ENCODE measurements around the gene MEAK7. TPM values are rescaled to one million over a fixed set of nuclear protein-coding genes. Genes with fewer than 3 reads are reported as not detected.

MEAK7 gene
- total RNA-seq, 1 experiment from 2014 or later: 30.9 TPM

- Mint-ChIP-seq H3K4me3 (ENCODE audit: unreplicated experiment) (peak overlapping the region; percentile 64), H3K36me3 (ENCODE audit: insufficient read depth, unreplicated experiment) (peaks cover 39% of the 10 kb centered on the region), H3K27ac (ENCODE audit: unreplicated experiment) (peak overlapping the region; percentile 96), H3K4me1 (ENCODE audit: low read depth, unreplicated experiment) (peaks cover 40% of the 10 kb centered on the region), H3K27me3 (ENCODE audit: insufficient read depth, unreplicated experiment) (no peaks in the 10 kb centered on the region), H3K9me3 (ENCODE audit: unreplicated experiment) (peaks cover 12% of the 10 kb centered on the region)
- 0 out of 2 replicates have a peak, but pooled peaks cover 1% of the 10 kb centered on the region for H3K36me3 ChIP-seq (ENCODE audit: control insufficient read depth, insufficient read depth, low read length)
- no peak overlapping the region for H3K4me3 ChIP-seq (ENCODE audit: low read depth, low read length)
- CTCF ChIA-PET: interaction anchor here (0.5 to 1.6 kb wide), 5 partner anchors 21 to 222 kb away, joined by 3 to 5 read pairs (median 3); no protein-coding TSS in a partner anchor
- TSS peak; percentile 75 for BruUV-seq (replicated peaks)
- peaks cover 6% of the 10 kb centered on the region; the same call in 1 of the 2 replicates for H3K9me3 ChIP-seq
- POLR2A ChIA-PET: interaction anchor here (0.8 to 1.2 kb wide), 4 partner anchors 16 to 87 kb away, joined by 3 to 4 read pairs (median 4); no protein-coding TSS in a partner anchor
- no peaks in the 10 kb centered on the region for H3K27me3 ChIP-seq (replicated peaks; ENCODE audit: control insufficient read depth, insufficient read depth, low read length)
- H3K4me1 ChIP-seq: peaks cover 55% of the 10 kb centered on the region
- DNase-seq: peak; percentile 45 to 60
- TF ChIP-seq CTCF (IDR thresholded peaks at IDR 0.05; ENCODE audit: insufficient read depth in 1 of 2, low read depth in 1 of 2, low read length in 1 of 2, severe bottlenecking in 1 of 2, unreplicated experiment in 1 of 2): no peak
- intact Hi-C loops (cut with micrococcal nuclease; ENCODE audit: unreplicated experiment): loop anchor here (1.0 kb wide), 1 partner anchor 87 kb away; the partner anchor contains the start of gene COTL1
Measured at GRCh38 chr16:84531671-84532111, 27.2 kb upstream of the MEAK7 start.

GRCh38 chr16:84530590-84530989, 26.1 kb upstream of the MEAK7 start:
- no peak for DNase-seq
- H3K27me3 ChIP-seq (replicated peaks; ENCODE audit: control insufficient read depth, insufficient read depth, low read length): no peaks in the 10 kb centered on the region
- Mint-ChIP-seq H3K36me3 (ENCODE audit: insufficient read depth, unreplicated experiment) (peaks cover 33% of the 10 kb centered on the region), H3K27ac (ENCODE audit: unreplicated experiment) (peak overlapping the region; percentile 96), H3K9me3 (ENCODE audit: unreplicated experiment) (peaks cover 12% of the 10 kb centered on the region), H3K27me3 (ENCODE audit: insufficient read depth, unreplicated experiment) (no peaks in the 10 kb centered on the region), H3K4me3 (ENCODE audit: unreplicated experiment) (no peak overlapping the region), H3K4me1 (ENCODE audit: low read depth, unreplicated experiment) (peaks cover 32% of the 10 kb centered on the region)
- H3K9me3 ChIP-seq: peaks cover 6% of the 10 kb centered on the region; the same call in 1 of the 2 replicates
- TF ChIP-seq CTCF (IDR thresholded peaks at IDR 0.05; ENCODE audit: insufficient read depth in 1 of 2, low read depth in 1 of 2, low read length in 1 of 2, severe bottlenecking in 1 of 2, unreplicated experiment in 1 of 2): no peak
- no TSS peak for BruUV-seq (replicated peaks)
- H3K36me3 ChIP-seq (ENCODE audit: control insufficient read depth, insufficient read depth, low read length): 0 out of 2 replicates have a peak, but pooled peaks cover 1% of the 10 kb centered on the region
- ChIA-PET POLR2A (no interaction called here), CTCF (no interaction called here)
- peaks cover 46% of the 10 kb centered on the region for H3K4me1 ChIP-seq
- no peak overlapping the region for H3K4me3 ChIP-seq (ENCODE audit: low read depth, low read length)
- intact Hi-C loops (cut with micrococcal nuclease; ENCODE audit: unreplicated experiment): no loop called here

- POLR2A ChIA-PET: no interaction called here
- peaks cover 12% of the 10 kb centered on the region for H3K9me3 Mint-ChIP-seq (ENCODE audit: unreplicated experiment)
- H3K27me3 ChIP-seq (replicated peaks; ENCODE audit: control insufficient read depth, insufficient read depth, low read length): no peaks in the 10 kb centered on the region
- peaks cover 27% of the 10 kb centered on the region for H3K36me3 Mint-ChIP-seq (ENCODE audit: insufficient read depth, unreplicated experiment)
- H3K27me3 Mint-ChIP-seq (ENCODE audit: insufficient read depth, unreplicated experiment): no peaks in the 10 kb centered on the region
- TF ChIP-seq CTCF (IDR thresholded peaks at IDR 0.05; ENCODE audit: insufficient read depth in 1 of 2, low read depth in 1 of 2, low read length in 1 of 2, severe bottlenecking in 1 of 2, unreplicated experiment in 1 of 2): no peak
- intact Hi-C loops (cut with micrococcal nuclease; ENCODE audit: unreplicated experiment): no loop called here
- H3K4me1 Mint-ChIP-seq (ENCODE audit: low read depth, unreplicated experiment): peaks cover 34% of the 10 kb centered on the region
- no TSS peak for BruUV-seq (replicated peaks)
- DNase-seq: no peak
- peak overlapping the region; percentile 5 for H3K27ac Mint-ChIP-seq (ENCODE audit: unreplicated experiment)
- H3K4me3 ChIP-seq (ENCODE audit: low read depth, low read length): no peak overlapping the region
- H3K36me3 ChIP-seq (ENCODE audit: control insufficient read depth, insufficient read depth, low read length): 0 out of 2 replicates have a peak, but pooled peaks cover 1% of the 10 kb centered on the region
- CTCF ChIA-PET: interaction anchor here (0.6 to 1.0 kb wide), 2 partner anchors 87 to 125 kb away, joined by 3 read pairs; no protein-coding TSS in a partner anchor
- no peak overlapping the region for H3K4me3 Mint-ChIP-seq (ENCODE audit: unreplicated experiment)
- H3K9me3 ChIP-seq: peaks cover 6% of the 10 kb centered on the region; the same call in 1 of the 2 replicates
- H3K4me1 ChIP-seq: peaks cover 37% of the 10 kb centered on the region
Measured at GRCh38 chr16:84529607-84530006, 25.1 kb upstream of the MEAK7 start.
